ENCODE measurements around the gene RFPL3.

- TF ChIP-seq CTCF (IDR thresholded peaks at IDR 0.05): no peak
- no peak for TF ChIP-seq POLR2A (IDR thresholded peaks at IDR 0.05)
- TF ChIP-seq EP300 (IDR thresholded peaks at IDR 0.05): no peak
Measured at GRCh38 chr22:32308934-32309333, 48.7 kb upstream of the RFPL3 start.
